Skeletal muscle tissue (tissue), 4 donors: Measurements from ENCODE around the gene LRP8. TPM values are rescaled to one million over a fixed set of nuclear protein-coding genes. Genes with fewer than 3 reads are reported as not detected.
A peak's percentile ranks its signal among the peaks of the same experiment; 100 is the strongest.

ENCODE experiments used
- H3K27ac ChIP-seq: one replicate; pipeline ENCODE4 v1.7.0; 2013; ENCODE audit warnings: mild to moderate bottlenecking, low read depth, low read length, inconsistent platforms
- H3K27me3 ChIP-seq, 3 donors: one replicate each; pipeline ENCODE4 v1.7.0; 2013; ENCODE audit warnings: low read length in 3 of 3; ENCODE audit not compliant: control insufficient read depth in 3 of 3, insufficient read depth in 3 of 3
- H3K36me3 ChIP-seq, 3 donors: one replicate each; pipeline ENCODE4 v1.7.0; 2013; ENCODE audit warnings: low read length in 3 of 3; ENCODE audit not compliant: control insufficient read depth in 3 of 3, insufficient read depth in 3 of 3
- H3K4me1 ChIP-seq, 3 donors: one replicate each; pipeline ENCODE4 v1.7.0; 2013; ENCODE audit warnings: low read length in 3 of 3, mild to moderate bottlenecking in 3 of 3; ENCODE audit not compliant: control insufficient read depth in 3 of 3, insufficient read depth in 3 of 3
- H3K4me3 ChIP-seq, 3 donors: one replicate each; pipeline ENCODE4 v1.7.0; 2013; ENCODE audit warnings: low read length in 3 of 3
- H3K9ac ChIP-seq, 3 donors: one replicate each; pipeline ENCODE4 v1.7.0; 2013; ENCODE audit warnings: low read length in 3 of 3, mild to moderate bottlenecking in 3 of 3, moderate library complexity in 2 of 3, low read depth in 1 of 3
- H3K9me3 ChIP-seq, 3 donors: one replicate each; pipeline ENCODE4 v1.7.0; 2013; ENCODE audit warnings: low read length in 3 of 3; ENCODE audit not compliant: control insufficient read depth in 3 of 3
- total RNA-seq: library from RNA; depleted of rRNA; stranded (reverse); fragments of >200 nt; gene quantifications from one replicate; pipeline ENCODE4 v1.2.3, GENCODE V29; 2014
- donor health status: Osteomylitis.

LRP8 gene
- total RNA-seq, 1 donor from 2014 or later = 1.6 TPM

DNA sequence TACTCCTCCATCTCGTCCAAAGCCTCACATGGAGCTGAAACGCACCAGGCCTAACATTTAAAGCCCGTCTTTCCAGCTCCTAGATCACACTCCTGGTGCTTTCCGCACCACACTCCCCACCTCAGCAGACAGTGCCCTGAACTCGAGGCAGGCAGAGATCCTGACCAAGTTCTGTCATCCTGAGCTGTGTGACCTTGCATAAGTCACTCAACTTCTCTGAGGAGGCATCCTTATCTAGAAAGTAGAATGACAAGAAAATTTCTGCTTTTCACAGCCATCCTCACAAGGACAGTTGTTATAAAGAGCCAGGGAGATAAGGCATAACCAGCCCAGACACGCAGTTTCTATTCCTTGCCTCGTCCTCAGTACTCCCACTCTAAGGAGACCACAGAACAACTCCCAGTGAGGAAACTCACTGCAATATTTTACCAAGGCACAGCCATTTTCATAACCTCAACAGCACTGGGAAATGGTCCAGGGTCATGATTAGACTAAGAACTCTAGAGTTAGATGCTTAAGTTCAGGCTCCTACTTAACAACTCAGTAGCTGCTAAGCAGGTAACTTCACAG lies 3.1 kb downstream of the LRP8 start:
- Histone ChIP-seq H3K4me1 (peaks cover 16 to 31% (median 25%) of the 10 kb centered on the region in 3 donors), H3K27ac (no peak overlapping the region), H3K27me3 (peaks cover 0 to 2% (median 0%) of the 10 kb centered on the region in 3 donors), H3K9me3 (no peaks in the 10 kb centered on the region), H3K36me3 (no peaks in the 10 kb centered on the region), H3K9ac (peak overlapping the region in 1 of 3 donors; percentile 66), H3K4me3 (peak overlapping the region in 1 of 3 donors; percentile 76)

DNA sequence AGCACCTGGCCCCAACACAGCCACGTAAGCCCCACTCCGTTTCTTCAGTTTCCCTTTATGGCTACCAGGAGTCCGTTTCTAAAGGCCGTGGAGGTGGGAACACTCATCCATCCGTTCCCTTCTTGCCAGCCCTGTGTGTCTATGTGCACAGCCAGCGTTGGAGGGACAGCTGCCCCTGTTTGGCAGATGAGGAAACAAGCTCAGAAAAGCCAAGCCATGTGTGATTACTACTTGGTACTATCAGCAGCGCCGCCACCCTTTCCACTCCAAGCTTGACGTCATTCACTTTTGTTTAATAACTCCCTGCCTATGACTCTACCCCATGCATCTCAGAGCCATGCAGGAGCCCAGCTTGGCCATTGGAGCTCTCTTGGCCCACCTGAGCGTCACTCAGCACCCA lies 3.5 kb downstream of the LRP8 start:
- Histone ChIP-seq H3K36me3 (no peaks in the 10 kb centered on the region), H3K9ac (no peak overlapping the region), H3K27ac (no peak overlapping the region), H3K4me3 (no peak overlapping the region), H3K27me3 (peaks cover 0 to 2% (median 0%) of the 10 kb centered on the region in 3 donors), H3K4me1 (peaks cover 16 to 33% (median 27%) of the 10 kb centered on the region in 3 donors), H3K9me3 (no peaks in the 10 kb centered on the region)

DNA sequence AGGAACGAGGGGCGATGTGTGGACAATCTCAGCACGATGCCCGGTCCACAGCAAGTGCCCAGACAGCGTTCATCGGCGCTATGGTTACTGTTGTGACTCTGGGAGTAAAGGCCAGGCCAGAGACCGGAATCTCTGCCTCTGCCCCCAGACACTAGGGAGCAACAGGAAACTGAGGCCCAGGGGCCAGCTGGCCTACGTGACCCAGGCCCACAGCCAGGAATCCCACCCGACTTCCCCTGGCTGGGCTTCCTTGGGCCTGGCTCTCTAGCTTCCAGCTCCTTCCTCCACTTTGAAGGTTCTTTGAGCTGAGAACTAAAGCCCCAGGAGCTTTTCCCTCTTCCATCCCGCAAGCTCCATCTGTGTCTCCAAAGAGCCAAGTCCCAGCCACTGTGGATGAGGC lies 4.6 kb downstream of the LRP8 start:
- Histone ChIP-seq H3K4me1 (peaks cover 16 to 33% (median 27%) of the 10 kb centered on the region in 3 donors), H3K9me3 (no peaks in the 10 kb centered on the region), H3K36me3 (no peaks in the 10 kb centered on the region), H3K4me3 (no peak overlapping the region), H3K27ac (no peak overlapping the region), H3K27me3 (peaks cover 0 to 2% (median 0%) of the 10 kb centered on the region in 3 donors), H3K9ac (no peak overlapping the region)

DNA sequence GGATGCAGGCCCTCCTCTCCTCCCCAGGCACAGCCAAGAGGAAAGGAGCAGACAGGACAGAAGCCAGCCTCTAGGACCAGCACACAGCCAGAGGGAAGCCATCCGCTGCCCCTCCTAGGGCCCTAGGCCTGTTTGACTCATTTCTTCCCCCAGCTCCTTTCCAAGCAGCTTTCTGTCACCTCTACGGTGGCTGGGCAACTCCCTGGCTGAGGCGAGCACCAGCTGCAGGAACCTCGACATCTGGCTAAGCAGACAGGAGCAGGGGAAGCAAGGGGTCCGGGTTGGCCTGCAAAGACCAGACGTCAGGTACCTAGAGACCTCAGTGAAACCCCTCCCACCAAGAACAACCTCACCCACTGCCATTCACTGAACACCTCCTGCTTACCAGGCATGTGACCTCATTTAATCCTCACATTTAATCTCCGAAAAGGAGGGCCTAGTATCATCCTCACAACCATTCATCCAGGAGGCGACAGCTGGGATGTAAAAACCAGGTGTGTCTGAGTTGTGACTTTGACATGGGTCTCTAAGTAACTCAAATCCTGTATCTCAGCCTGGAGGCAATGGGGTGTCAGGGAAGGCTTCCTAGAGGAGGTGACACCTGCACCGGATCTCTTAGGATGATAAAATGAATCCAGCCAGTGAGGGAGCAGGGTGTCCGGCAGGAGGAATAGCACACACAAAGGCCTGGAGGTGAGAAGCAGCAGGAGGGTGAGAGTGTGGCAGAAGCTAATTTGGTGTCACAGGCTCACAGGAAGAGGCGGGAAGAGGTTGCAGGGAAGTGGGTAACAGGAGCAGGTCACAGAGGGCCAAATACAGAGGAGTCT lies 5.9 kb downstream of the LRP8 start:
- Histone ChIP-seq H3K36me3 (no peaks in the 10 kb centered on the region), H3K4me3 (no peak overlapping the region), H3K27me3 (peaks cover 0 to 2% (median 0%) of the 10 kb centered on the region in 3 donors), H3K27ac (no peak overlapping the region), H3K9ac (no peak overlapping the region), H3K4me1 (peaks cover 15 to 38% (median 20%) of the 10 kb centered on the region in 3 donors), H3K9me3 (no peaks in the 10 kb centered on the region)

DNA sequence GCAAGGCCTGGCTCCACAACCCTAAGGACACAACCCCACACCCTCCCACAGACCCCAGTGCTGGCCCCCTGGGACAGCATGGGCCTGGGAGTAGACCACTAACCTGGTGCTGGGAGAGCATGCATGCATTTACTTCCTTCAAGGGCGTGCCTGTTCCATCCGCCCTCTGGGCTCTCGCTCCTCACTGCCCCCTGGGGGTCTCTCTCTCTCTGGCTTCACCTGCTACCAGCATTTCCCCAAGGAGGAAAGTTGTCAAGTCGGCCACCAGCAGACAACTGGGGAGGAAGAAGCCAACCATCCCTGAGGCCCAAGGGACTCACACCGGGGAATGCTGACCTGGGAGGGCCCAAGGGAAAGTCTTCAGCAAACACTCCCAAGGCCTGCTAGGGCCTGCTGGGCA lies 6.5 kb downstream of the LRP8 start:
- Histone ChIP-seq H3K27me3 (peaks cover 0 to 2% (median 0%) of the 10 kb centered on the region in 3 donors), H3K4me3 (no peak overlapping the region), H3K36me3 (no peaks in the 10 kb centered on the region), H3K9ac (no peak overlapping the region), H3K27ac (no peak overlapping the region), H3K4me1 (peaks cover 9 to 32% (median 14%) of the 10 kb centered on the region in 3 donors), H3K9me3 (no peaks in the 10 kb centered on the region)

DNA sequence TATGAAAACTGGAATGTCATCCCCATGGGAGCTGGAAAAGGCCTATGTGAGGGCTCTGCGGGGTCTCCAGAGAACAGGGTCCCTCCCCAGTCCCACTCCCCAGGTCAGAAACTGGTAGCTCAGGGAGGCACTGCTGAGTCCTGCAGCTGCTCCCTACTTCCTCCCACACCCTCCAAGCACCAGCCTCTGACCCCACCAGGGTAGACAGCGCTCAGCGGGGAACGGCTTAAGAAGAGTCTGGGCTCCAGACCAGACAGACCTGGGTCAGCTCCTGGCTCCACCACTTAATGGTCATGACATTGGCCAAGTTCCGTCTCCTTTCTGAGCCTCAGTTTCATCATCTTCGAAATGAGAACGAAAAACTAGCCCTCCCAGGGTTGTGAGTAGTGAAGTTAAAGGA lies 7.2 kb downstream of the LRP8 start:
- Histone ChIP-seq H3K9me3 (no peaks in the 10 kb centered on the region), H3K36me3 (no peaks in the 10 kb centered on the region), H3K4me1 (peaks cover 4 to 28% (median 8%) of the 10 kb centered on the region in 3 donors), H3K4me3 (no peak overlapping the region), H3K27me3 (peaks cover 0 to 2% (median 0%) of the 10 kb centered on the region in 3 donors), H3K9ac (no peak overlapping the region), H3K27ac (no peak overlapping the region)

DNA sequence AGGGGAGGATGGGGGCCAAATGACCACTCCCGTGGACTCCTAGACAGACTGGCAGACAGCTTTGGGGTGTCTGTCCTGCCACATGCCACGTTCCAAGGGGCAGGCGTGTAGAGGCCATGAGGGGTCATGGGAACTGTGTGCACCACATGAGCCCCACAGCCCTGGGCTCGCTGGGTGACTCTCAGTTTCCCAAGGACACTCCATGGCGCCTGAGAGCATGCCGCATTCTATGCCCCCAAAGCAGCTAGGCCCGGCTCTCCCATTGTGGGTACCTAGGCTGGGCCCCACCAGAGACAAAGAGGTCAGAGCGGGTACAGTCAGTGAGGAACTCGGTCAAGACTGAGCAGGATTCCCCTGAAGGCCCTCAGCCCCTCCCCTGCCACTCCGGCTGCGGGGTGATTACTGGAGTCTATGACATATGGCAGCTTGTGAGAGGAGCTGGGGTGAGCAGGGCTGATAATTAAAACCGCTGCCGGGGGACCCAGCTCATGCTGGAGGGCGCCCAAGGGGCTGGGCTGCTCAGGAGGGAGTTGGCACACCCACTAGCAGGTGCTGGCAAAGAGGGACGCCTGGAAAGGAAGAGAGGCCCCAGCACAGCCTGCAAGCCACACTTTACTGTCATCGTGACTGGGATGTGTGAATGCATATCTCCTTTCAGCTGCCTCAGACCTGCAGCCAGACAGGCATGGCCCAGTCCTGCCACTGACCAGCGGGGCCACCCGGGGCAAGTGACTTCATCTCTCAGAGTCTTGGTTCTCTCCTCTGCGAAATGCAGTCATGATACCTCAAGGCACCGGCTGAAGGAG lies 8.4 kb downstream of the LRP8 start:
- Histone ChIP-seq H3K9me3 (no peaks in the 10 kb centered on the region), H3K4me1 (peaks cover 0 to 16% (median 3%) of the 10 kb centered on the region in 3 donors), H3K4me3 (no peak overlapping the region), H3K36me3 (no peaks in the 10 kb centered on the region), H3K9ac (no peak overlapping the region), H3K27me3 (no peaks in the 10 kb centered on the region), H3K27ac (no peak overlapping the region)

DNA sequence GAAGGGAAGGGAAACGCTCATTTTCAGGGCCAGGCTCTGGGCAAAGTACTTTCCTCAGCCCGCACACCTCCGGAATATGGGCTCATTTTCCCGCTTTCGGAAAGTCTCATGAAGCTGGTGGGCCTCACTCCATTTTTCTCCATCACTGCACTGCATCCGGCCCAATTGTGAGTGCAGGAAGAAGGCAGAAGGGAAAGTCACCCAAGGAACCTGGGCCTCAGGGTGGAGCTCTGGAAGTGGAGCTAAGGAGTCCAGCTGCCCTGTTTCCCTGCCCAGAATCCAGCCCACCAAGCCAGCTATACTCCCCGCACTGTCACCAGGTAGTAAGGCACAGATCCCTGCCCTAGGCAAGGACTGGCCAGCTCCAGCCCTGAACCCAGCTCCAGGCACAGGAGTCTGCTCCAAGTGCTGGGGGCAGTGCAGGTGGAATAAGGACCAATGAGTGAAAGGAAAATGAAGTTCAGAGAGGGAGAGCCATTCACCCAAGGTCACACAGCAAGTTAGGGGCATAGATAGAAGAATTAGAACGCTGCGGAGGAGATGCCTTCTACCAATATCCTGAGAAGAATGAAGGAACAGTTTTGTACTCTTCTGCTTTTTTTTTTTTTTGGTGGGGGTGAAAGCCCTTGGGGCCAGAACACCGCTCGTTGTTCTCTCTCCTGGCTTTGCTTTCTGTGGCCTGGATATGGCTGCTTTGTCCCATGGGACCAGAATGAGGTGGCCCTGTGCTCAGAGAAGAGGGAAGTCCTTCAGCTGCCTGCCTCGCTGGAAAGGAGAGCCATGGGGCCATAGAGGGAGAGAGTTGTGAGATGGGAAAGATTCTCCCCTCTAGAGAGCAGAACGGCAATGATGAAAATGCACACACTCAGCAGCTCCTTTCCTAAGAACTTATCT lies 10.0 kb downstream of the LRP8 start:
- Histone ChIP-seq H3K9me3 (no peaks in the 10 kb centered on the region), H3K36me3 (no peaks in the 10 kb centered on the region), H3K4me1 (peaks cover 0 to 16% (median 3%) of the 10 kb centered on the region in 3 donors), H3K27ac (no peak overlapping the region), H3K9ac (no peak overlapping the region), H3K27me3 (no peaks in the 10 kb centered on the region), H3K4me3 (no peak overlapping the region)
